Kidney glomerular epithelial cell (primary cell): ENCODE data around the gene SLC16A12.

ENCODE experiments used
- DNase-seq: peaks from one replicate; lab custom pipeline; 2025; lab: John Stamatoyannopoulos, UW

The SLC16A12 gene

GRCh38 chr10:89513206-89513605 lies 22.2 kb downstream of the SLC16A12 start:
- DNase-seq, result no peak

- DNase-seq, result no peak
These were observed 29.6 kb downstream of the SLC16A12 start for GRCh38 chr10:89505640-89506275.

DNA sequence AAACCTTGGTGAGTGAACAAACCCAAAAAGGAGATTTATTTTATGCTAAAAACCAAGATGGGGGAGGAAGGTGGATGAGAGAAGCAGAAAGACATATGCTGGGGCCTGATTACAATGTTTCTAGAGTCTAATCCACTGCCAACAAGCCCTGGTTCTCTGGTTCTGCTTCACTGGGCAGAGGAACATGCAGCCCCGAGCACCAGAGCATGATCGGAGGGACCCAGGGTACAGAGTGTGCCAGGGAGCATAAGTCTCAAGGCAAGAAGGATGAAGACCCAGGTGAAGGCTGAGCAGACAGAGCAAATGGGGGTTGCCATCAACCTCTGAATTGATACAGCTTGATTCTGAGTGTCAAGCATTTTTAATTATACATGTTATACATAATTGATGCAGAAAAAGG lies 30.7 kb downstream of the SLC16A12 start:
- DNase-seq, result no peak

GRCh38 chr10:89503652-89504370 lies 31.6 kb downstream of the SLC16A12 start:
- DNase-seq, result no peak

GRCh38 chr10:89503151-89503550 lies 32.2 kb downstream of the SLC16A12 start:
- DNase-seq, result no peak

DNA sequence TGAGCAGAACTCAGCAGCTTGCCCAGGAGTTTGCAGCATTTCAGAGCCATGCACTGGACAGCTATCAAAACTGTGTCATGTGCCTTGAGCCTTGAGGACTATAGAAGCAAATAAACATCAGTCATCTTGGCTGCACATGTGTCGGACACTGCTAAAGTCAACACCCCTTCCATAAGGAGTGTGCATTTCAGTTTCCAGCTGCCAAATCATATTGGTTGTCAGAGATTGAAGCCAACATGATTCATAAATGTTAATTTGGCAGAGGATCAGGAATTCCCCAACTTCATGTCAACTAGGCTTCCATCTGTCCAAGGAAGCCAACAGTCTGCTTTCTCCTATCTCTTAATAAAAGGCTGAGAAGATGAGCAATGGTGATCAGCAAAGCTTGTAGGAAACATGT lies 32.8 kb downstream of the SLC16A12 start:
- DNase-seq, result no peak

DNA sequence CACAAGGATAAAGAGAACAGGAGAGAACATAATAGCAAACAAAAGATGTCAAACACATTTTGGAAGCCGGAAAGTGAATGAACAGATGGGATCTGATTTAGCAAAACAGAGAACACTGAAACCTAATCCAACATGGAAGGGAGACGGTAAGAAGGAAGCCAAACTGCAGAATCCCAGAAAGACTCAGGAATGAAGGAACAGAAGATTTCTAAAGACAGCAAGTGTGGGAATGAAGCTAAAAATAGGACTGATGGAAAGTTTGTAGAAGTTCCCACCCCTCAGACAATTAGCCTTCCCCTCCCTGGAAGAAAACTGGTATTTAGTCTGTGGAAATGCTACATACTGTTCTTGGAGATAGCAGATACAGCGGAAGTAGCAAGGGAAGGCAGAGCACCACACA lies 40.8 kb downstream of the SLC16A12 start:
- no peak for DNase-seq

GRCh38 chr10:89494068-89494467 lies 41.3 kb downstream of the SLC16A12 start:
- DNase-seq, result no peak

- no peak for DNase-seq
These were observed 43.5 kb downstream of the SLC16A12 start for GRCh38 chr10:89491932-89492331.

DNA sequence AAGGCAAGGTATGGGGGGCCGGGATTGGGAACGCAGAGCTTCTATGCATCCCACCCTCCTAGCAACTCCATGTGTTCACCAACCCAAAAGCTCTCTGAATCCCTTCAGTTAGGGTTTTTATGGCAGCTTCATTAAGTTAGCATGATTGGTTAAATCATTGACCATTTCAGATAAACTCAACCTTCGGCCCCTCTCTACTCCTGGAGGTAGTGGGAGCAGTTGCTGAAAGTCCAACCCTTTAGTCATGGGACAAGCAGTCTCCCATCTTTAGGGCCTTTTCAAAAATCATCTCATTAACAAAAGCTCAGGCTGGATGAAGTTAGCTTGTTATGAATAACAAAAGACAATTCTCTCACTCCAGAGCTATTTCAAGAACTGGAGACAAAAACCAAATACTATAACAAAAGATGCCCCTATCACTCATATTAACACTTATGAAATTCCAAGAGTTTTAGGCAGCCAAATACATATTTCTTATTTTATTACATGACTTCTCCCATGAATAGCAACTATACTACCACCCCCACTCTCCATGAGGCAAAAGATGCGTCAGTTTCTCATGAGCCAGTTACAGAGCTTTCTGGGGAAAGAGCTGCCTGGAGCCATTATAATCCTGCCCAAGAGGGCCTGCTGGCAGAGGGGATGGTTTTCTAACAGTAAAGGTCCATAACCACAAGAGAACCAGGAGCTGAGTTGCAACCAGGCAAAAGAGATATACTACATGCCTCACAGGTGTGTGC lies 44.6 kb downstream of the SLC16A12 start:
- DNase-seq, result no peak

DNA sequence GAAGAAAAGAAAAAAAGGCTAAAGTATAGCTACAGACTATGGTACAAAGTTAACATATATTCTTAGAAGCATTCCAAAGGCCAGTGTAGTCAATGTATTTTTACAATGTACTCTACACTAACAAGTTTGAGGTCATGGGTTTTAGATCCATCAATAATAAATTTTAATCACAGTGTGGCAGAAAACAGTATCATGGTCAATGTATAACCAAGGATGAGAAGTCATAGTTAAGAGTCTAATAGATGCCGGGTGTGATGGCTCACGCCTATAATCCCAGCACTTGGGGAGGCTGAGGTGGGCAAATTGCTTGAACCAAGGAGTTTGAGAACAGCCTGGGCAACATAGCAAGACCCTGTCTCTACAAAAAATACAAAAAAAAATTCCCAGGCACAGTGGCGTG lies 53.1 kb downstream of the SLC16A12 start:
- no peak for DNase-seq

- DNase-seq, result peak; percentile 86
These were observed 53.7 kb downstream of the SLC16A12 start for GRCh38 chr10:89481662-89482061.

- no peak for DNase-seq
These were observed 55.5 kb downstream of the SLC16A12 start for GRCh38 chr10:89479771-89480446.

GRCh38 chr10:89478739-89479654 lies 56.4 kb downstream of the SLC16A12 start:
- no peak for DNase-seq

DNA sequence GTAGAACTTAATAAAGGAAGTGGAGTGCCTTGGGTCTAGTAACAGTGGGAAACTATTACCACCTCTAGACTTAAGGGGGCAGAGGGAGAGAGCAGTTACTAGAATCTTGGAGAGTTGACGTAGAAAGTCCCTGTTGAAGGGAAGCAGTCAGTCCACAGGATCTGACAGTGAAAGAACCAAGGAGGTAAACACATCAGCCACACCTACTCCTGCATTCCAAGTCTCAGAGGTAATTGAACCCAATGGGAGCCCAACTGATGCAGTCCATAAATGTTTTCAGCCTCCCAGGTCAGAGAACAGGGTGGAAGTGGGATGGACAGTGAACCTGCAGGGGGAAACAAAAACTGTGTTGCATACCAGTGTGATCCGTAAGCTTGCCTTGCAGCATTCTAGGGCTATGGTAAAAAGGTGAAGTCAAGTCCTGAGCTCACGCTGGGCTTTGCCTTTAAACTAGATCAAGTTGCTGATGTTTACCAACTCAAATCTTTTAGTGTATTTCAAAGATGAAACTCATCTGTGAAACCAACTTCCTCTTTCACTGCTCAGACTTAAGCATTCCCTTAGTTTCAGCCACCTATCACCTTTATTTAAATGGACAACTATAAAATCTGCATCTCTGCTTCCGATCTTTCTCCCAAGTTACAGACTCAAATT lies 57.2 kb downstream of the SLC16A12 start:
- DNase-seq, result peak; percentile 83

DNA sequence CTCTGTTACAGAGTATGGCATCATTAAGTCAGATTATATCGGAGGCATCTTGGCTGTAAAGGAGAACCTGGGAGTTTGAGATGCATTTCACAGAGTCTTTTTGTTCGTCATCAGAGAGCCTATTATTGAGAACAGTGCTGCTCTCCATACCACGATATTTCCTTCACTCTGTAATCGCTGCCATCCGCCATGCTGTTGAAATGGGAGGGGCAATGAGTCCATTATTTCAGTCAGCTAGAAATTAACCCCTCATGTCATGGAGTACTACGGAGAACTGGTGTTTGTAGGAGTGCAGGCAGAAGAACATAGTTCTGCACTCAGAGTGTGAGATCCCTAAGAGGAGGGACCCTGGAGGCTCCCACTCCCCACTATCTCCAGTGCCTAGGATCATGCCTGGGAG lies 59.2 kb downstream of the SLC16A12 start:
- no peak for DNase-seq

DNA sequence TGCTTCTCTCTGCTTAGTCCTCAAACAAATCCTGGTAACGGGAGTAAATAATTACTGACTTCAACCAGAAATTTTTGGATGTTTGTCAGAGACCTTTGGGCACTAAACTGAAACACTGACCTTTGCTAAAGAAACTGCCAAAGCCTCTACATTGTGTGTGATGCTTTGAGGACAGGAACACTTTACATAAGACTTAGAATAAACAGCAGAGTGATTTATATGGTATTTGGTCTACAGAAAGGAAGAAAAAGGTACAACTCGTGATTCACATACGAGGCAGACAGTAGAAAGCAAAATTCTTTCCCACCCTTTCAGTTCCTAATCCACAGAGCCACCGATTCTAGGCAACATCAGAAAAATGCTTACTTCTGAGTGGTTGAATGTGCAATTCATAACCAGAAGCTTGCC lies 59.8 kb downstream of the SLC16A12 start:
- DNase-seq, result no peak

- DNase-seq, result no peak
These were observed 60.3 kb downstream of the SLC16A12 start for GRCh38 chr10:89475125-89475524.

- DNase-seq, result no peak
These were observed 60.9 kb downstream of the SLC16A12 start for GRCh38 chr10:89474452-89474851.

DNA sequence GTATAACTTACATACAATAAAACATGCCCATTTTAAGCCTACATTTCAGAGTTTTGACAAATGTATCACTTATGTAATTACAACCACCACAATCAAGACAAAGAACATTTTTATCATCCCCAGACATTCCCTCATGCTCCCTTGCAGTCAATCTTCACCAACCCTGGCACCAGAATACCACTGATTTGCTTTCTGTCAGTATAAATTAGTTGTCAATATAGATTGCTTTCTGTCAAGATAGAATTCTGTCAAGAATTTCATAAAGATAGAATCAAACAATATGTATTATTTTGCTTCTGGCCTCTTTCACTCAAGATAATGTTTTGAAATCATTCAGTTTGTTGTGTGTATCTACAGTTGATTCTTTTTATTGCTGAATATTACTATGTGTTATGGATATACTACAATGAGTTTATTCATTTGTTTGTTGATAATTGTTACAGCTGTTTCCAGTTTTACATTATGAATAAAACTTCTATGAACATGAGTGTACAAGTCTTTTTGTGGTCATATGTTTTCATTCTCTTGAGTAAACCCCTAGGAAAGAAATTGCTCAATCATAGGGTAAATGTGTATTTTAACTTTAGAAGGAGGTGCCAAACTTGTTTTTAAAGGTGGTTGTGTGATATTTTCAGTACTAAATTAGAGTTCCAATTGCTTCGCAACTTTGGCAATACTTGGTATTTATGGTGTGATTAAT lies 64.1 kb downstream of the SLC16A12 start:
- DNase-seq, result no peak
